ENCODE results near the gene PPL.
"Not testable (repeated sequence)": the region's sequence is repeated elsewhere in the genome, so short reads cannot be mapped to it uniquely, and the experiment has no call there.

The PPL gene

DNA sequence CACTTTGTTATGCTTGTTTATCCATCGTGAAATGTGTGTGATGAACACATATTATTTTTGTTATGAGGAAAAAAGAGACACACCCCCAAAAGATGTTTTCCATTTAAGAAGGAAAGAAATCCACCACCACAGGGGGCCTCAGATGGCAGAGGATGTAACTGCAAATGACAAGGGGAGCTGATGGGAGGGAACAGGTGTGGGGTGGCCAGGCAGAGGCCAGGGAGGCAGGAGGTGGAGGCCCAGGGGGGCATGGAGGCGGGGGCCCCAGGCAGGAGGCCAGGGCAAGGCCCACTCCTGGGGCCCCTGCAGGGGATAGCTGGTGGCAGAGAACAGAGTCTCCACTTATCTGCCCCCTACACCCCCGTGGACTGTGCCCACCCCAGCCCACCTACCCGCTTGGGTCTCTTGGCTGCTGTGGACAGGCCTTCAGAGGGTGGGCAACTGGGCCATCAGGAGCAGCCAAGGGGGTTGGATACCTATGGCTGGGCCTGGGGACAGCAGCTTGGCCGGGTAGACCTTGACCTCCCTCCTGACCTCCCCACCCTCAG, 28.0 kb downstream of the PPL start:
- no peak for DNase-seq

- DNase-seq: no peak
These were observed 31.9 kb downstream of the PPL start for GRCh38 chr16:4904942-4905615.

DNA sequence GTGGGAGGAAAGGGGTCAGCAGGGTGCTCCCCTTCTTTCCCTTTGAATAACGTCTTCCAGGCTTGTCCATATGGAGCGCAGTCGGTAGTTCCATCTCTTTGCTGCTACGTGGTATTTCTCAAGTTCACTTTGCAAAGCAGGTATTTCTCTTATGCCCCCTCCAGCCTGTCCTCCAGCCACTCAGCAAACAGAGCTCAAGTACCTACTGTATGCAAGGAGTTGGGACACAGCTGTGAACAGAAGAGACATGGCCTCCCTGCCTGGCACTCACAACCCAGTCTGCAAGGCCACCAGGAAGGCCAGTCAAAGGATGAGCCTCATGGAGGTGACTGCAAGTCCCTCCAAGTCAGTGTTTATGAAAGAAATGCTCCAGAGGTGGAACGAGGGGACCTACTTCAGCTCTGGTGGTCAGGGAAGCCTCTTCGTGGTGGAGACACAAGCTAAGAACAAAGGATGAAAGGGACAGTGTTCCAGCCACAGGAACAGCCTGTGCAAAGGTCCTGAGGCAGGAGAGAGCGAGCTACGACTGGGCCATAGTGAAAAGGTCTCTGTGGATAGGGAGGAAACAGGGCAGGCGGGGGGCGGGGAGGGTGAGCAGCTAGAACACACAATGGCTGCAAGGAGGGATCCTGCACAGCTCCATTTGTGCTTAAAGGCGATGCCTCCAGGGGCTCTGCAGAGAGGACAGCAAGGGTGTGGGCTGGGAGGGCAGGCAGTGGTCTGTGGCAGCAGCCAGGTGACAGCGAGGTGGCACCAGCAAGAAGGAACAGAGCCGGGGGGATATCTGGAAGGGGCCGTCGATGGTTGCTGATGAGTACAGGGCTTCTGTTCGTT, 32.6 kb downstream of the PPL start:
- DNase-seq: no peak

- DNase-seq: no peak
These were observed 34.9 kb downstream of the PPL start for GRCh38 chr16:4902038-4902437.

DNA sequence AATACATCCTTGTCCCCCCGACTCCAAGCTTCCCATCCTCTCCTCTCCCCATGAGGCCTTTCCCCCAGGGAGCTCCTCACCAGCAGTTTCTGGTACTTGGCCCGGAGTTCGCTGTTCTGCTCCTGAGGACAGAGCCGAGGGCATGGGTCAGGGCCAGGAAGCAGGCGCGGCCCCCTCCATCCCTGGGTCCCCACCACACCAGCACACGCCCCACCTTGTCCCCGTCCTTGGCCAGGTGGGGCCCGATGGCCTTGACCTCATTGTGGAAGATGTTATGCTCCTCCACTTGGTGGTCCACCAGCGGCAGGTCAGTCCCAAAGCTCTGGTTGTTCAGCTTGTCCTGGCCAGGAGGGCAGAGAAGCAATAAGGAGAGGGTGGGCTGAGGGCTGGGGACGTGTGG, 36.2 kb downstream of the PPL start:
- DNase-seq: no peak

GRCh38 chr16:4900036-4900435, 36.9 kb downstream of the PPL start:
- no peak for DNase-seq

DNA sequence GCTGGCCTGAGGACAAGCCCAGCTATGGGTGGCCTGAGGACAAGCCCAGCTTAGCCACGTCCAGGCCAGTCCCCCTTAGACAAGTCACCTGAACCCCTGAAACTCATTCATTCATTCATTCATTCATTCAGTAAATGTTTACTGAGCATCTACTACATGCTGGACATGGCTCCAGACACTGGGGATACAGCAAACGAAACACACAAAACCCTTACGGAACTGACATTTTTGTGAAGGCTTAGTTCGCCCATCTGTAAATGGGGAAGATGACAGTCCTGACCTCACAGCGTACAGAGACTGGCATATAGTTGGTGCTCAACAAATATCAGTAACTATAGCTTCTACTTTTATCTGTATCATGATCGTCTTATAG, 37.5 kb downstream of the PPL start:
- DNase-seq: no peak

GRCh38 chr16:4898811-4899473, 38.0 kb downstream of the PPL start:
- DNase-seq: no peak

DNA sequence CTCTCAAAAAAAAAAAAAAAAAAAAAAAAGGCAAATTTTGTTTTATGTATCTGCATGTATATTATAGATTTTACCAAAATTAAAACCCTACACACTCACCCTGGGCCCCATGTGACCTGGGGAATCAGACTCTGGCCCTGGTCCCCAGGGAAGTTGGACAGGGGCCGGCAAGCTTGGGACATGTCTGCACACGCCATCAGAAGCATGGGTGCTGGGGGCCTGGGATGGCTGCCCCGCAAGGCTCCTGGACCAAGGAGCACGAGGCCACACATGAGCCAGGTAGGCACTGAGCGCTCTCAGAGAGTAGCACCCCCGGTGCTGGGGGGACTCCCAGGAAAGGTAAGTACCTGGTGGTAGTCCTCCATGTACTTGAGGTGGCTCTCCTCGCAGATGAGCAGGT, 39.6 kb downstream of the PPL start:
- no peak for DNase-seq

GRCh38 chr16:4896761-4897160, 40.2 kb downstream of the PPL start:
- not testable (repeated sequence) for DNase-seq

- DNase-seq: no peak
These were observed 41.6 kb downstream of the PPL start for GRCh38 chr16:4895366-4895765.

DNA sequence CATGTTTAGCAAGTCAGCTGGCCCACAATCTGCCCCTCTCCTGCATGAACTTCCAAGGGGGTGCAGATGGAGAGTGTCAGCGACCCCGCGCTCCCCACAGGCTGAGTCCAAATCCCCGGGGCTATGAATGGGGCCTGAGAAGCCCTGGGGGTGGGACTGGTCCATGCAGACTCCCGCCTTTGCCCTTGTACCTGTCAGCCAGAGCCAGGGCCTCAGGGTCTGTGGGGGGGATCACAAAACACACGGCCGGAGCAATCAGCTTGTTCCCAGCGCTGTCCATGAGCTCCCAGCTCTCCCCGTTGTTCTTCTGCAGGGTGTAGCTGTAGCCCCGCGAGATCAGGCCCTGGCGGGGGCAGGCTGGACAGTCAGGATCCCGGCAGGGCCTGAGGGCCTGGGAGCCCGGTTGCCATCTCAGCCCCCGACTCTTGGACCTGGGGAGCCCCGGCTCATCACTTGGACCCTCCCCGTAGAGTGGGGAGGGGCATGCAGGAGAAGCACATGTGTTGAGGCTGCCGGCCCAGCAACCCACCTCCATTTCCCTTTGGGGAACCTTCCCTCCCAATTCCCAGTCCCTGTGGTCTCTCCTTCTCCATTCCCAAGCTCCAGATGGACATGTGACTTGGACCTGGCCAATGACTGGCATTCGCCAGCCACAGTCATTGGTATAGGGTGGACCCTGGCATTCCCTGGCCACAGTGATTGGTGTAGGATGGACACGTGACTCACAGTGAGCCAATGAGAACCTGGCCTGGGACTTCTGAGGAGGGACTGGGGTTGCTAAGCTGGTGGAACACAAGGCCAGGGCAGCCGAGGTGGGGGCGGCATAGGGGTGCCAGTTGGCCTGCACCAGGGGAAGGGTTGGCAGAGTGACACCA, 42.4 kb downstream of the PPL start:
- no peak for DNase-seq

DNA sequence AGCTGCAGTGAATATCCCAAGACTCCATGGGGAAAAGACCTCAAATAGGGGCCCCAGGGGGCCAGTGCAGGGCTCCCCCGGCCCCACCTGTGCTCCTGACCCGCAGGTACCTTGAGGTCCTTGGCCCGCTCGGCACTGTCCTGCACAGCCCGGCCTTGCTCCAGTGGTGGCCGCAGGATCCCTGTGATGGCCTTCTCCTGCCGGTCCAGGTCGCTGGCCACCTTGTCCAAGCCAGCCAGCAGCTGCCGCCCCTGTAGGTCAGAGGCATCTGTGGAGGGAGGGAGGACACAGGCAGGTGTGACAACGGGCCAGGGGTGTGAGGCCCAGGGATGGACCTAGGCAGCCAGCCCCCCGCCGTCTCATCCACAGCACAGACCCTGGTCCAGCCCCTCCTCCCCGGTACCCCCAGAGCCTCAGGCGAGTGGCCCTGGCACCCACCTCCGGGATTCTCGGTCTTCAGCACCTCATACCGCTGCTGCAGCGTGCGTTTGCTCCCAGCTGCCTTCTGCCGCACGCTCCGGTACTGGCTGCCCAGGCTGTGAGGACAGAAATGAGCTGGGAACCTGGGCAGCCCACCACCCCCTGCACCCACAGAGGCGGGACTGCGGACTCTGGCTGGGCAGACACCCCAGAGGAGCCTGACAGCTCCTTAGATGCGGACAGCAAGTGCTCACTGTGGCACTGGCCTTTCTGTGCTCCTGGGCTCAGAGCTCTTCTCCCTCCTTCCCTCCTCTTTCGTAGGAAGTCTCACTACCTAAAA, 43.7 kb downstream of the PPL start:
- no peak for DNase-seq

DNA sequence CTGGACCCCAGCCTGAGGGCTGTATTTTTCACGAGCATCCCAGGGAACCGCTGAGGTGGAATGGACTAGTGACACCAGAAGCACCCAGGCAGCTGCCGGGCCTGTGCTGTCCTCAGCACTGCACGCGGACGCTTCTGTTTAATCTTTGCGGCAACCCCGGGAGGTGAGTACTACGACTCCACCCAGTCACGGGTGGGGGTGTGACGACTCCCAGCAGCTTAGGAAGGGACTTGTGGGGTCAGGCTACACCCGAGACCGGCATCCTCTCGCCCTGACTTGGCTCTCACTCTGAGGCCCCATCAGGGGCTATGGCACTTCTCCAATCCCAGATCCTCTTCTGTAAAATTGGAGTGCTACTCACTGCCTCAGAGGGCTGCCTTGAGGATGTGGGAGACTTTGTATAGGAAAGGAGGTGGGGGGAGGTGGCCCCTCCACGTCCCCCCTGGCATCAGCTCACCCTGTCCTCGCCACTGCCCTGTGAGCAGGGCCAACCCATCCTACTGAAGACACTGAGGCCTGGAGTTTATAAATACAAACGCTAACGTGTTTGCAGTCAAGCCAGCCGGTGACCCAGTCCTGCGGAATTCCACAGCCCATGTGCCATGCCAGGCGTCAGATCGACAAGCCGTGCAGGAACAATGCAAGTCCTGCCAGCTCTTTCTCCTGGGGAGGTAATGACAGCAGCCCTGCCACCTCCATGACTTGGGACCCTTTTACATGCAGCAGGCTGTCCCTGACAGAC, 44.4 kb downstream of the PPL start:
- DNase-seq: no peak

GRCh38 chr16:4891886-4892216, 45.1 kb downstream of the PPL start:
- peak; percentile 27 to 40 for DNase-seq

- DNase-seq: no peak
These were observed 45.7 kb downstream of the PPL start for GRCh38 chr16:4891097-4891885.

- DNase-seq: no peak
These were observed 46.3 kb downstream of the PPL start for GRCh38 chr16:4890686-4891085.

GRCh38 chr16:4890026-4890425, 46.9 kb downstream of the PPL start:
- DNase-seq: no peak

DNA sequence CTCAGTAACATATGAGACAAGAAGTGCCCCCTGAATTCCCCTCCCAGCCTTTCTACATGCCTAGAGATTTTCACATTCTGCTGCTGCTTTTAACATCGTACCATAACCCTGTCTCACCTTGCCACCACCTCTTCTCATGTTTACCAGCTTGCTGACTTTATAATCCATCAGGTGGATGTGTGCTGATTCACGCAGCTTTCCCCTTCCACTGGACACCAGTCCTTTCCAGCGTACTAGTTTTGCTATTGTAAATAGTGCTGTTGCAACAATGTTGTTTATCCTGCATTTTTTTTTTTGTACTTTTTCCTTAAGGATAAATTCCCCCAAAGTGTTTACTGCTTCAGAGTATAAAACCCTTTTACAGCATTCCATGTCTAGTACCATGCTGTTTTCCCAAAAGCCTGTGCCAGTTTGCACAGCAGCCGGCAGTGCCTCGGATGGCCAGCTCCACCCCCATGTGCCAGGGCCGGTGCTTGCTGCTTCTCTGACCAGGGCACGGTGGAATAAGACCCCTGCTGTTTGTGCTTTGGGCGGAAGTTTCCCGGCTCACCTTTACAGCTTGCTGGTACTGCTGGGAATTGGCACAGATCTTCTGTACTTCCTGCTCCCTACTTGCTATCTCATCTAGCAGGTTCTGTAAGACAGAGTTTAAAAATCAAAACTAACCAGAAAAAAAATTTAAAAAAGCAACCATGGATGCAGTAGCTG, 48.4 kb downstream of the PPL start:
- no peak for DNase-seq

- DNase-seq: no peak
These were observed 50.8 kb downstream of the PPL start for GRCh38 chr16:4886151-4886550.

Measured in SHP77 (cell line).